ENCODE results near the gene EIF2A.

DNA sequence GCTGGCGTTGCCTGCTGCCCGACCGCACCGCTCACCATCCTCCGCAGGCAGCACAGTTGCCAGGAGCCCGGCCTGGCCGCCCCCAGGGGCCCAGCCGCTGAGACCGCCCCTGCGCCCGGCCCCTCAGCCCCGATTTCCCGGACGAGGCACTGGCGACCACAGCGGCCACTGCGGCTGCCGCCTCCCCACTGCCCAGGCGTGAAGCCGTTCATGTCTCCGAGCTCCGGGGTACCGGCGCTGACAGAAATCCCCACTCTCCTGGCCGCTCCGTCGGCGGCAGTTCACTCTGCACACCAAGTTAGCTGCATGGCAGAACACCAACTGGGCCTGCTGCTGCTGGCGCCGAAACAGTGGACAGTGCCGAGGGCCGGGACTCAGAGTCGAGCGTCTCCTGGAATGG is 65.1 kb downstream of the EIF2A start:
- TF ChIP-seq, protein P1, sequence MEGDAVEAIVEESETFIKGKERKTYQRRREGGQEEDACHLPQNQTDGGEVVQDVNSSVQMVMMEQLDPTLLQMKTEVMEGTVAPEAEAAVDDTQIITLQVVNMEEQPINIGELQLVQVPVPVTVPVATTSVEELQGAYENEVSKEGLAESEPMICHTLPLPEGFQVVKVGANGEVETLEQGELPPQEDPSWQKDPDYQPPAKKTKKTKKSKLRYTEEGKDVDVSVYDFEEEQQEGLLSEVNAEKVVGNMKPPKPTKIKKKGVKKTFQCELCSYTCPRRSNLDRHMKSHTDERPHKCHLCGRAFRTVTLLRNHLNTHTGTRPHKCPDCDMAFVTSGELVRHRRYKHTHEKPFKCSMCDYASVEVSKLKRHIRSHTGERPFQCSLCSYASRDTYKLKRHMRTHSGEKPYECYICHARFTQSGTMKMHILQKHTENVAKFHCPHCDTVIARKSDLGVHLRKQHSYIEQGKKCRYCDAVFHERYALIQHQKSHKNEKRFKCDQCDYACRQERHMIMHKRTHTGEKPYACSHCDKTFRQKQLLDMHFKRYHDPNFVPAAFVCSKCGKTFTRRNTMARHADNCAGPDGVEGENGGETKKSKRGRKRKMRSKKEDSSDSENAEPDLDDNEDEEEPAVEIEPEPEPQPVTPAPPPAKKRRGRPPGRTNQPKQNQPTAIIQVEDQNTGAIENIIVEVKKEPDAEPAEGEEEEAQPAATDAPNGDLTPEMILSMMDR (IDR thresholded peaks at IDR 0.05) = no peak
- no peak for TF ChIP-seq POLR2A (IDR thresholded peaks at IDR 0.05)
